GM12874 (cell line): ENCODE measurements around the gene SPARCL1.

Experiments
- CTCF ChIP-seq: IDR thresholded peaks from 2 replicates; pipeline ENCODE4 v1.5.1; 2011; ENCODE audit warnings: low read depth, mild to moderate bottlenecking, control low read depth, low read length, moderate library complexity; ENCODE audit not compliant: insufficient read depth

SPARCL1 gene

GRCh38 chr4:87499403-87500091, 29.6 kb downstream of the SPARCL1 start:
- no peak for TF ChIP-seq CTCF

GRCh38 chr4:87498446-87498900, 30.7 kb downstream of the SPARCL1 start:
- TF ChIP-seq CTCF: no peak

- no peak for TF ChIP-seq CTCF
Observed at GRCh38 chr4:87497578-87497977, 31.6 kb downstream of the SPARCL1 start.

- peak; percentile 56 for TF ChIP-seq CTCF
Observed at GRCh38 chr4:87497159-87497558, 32.0 kb downstream of the SPARCL1 start.

- no peak for TF ChIP-seq CTCF
Observed at GRCh38 chr4:87493115-87493514, 36.1 kb downstream of the SPARCL1 start.

- no peak for TF ChIP-seq CTCF
Observed at GRCh38 chr4:87491436-87491835, 37.7 kb downstream of the SPARCL1 start.

- TF ChIP-seq CTCF: no peak
Observed at GRCh38 chr4:87490664-87491369, 38.4 kb downstream of the SPARCL1 start.
